ENCODE measurements around the gene CYS1. TPM values are rescaled to one million over a fixed set of nuclear protein-coding genes. Genes with fewer than 3 reads are reported as not detected.
"Not testable (repeated sequence)": the region's sequence is repeated elsewhere in the genome, so short reads cannot be mapped to it uniquely, and the experiment has no call there.

CYS1 gene
- total RNA-seq, 3 donors from 2014 or later, result 1.3 to 2.4 (median 1.6) TPM

- Histone ChIP-seq H3K4me1 (peaks cover 4 to 12% of the 10 kb centered on the region in 2 donors), H3K27me3 (peaks cover 0 to 19% of the 10 kb centered on the region in 2 donors), H3K4me3 (peak overlapping the region; percentile 50 to 75 (median 74)), H3K36me3 (no peaks in the 10 kb centered on the region), H3K27ac (peak overlapping the region; percentile 49 to 69), H3K9me3 (no peaks in the 10 kb centered on the region)
- TF ChIP-seq POLR2A (IDR thresholded peaks at IDR 0.05), result no peak
- TF ChIP-seq POLR2AphosphoS5 (IDR thresholded peaks at IDR 0.05), result no peak
- TF ChIP-seq CTCF (IDR thresholded peaks at IDR 0.05), result no peak
- intact Hi-C loops (cut with DNase I; ENCODE audit: low total_unique reads), result no loop called here
- DNase-seq (ENCODE audit: low spot score in 2 of 2), result no peak
Observed at GRCh38 chr2:10120877-10121574, 40.8 kb upstream of the CYS1 start.

GRCh38 chr2:10120158-10120876 lies 40.1 kb upstream of the CYS1 start:
- TF ChIP-seq POLR2AphosphoS5 (IDR thresholded peaks at IDR 0.05), result peak in 1 of 3 donors; percentile 23
- peak in 1 of 3 donors; percentile 11 for TF ChIP-seq CTCF (IDR thresholded peaks at IDR 0.05)
- TF ChIP-seq POLR2A (IDR thresholded peaks at IDR 0.05), result no peak
- no peaks in the 10 kb centered on the region for H3K9me3 ChIP-seq
- peaks cover 0 to 19% of the 10 kb centered on the region in 2 donors for H3K27me3 ChIP-seq
- H3K4me3 ChIP-seq, result peak overlapping the region; percentile 50 to 75 (median 74)
- intact Hi-C loops (cut with DNase I; ENCODE audit: low total_unique reads), result no loop called here
- no peaks in the 10 kb centered on the region for H3K36me3 ChIP-seq
- peak overlapping the region; percentile 49 to 69 for H3K27ac ChIP-seq
- peaks cover 4 to 12% of the 10 kb centered on the region in 2 donors for H3K4me1 ChIP-seq
- peak; percentile 93 for DNase-seq (ENCODE audit: low spot score in 2 of 2)

GRCh38 chr2:10119601-10120157 lies 39.5 kb upstream of the CYS1 start:
- peaks cover 4 to 12% of the 10 kb centered on the region in 2 donors for H3K4me1 ChIP-seq
- DNase-seq (ENCODE audit: low spot score in 2 of 2), result no peak
- no peaks in the 10 kb centered on the region for H3K36me3 ChIP-seq
- H3K27me3 ChIP-seq, result peaks cover 0 to 19% of the 10 kb centered on the region in 2 donors
- H3K4me3 ChIP-seq, result peak overlapping the region; percentile 50 to 75 (median 74)
- intact Hi-C loops (cut with DNase I; ENCODE audit: low total_unique reads), result no loop called here
- H3K27ac ChIP-seq, result peak overlapping the region in 1 of 2 donors; percentile 69
- TF ChIP-seq CTCF (IDR thresholded peaks at IDR 0.05), result no peak
- no peak for TF ChIP-seq POLR2AphosphoS5 (IDR thresholded peaks at IDR 0.05)
- TF ChIP-seq POLR2A (IDR thresholded peaks at IDR 0.05), result no peak
- no peaks in the 10 kb centered on the region for H3K9me3 ChIP-seq

- Histone ChIP-seq H3K4me3 (no peak overlapping the region), H3K4me1 (peaks cover 4 to 12% of the 10 kb centered on the region in 2 donors), H3K9me3 (no peaks in the 10 kb centered on the region), H3K27me3 (peaks cover 0 to 14% of the 10 kb centered on the region in 2 donors), H3K27ac (no peak overlapping the region), H3K36me3 (no peaks in the 10 kb centered on the region)
- intact Hi-C loops (cut with DNase I; ENCODE audit: low total_unique reads), result no loop called here
- TF ChIP-seq POLR2AphosphoS5 (IDR thresholded peaks at IDR 0.05) (no peak), CTCF (IDR thresholded peaks at IDR 0.05) (no peak), POLR2A (IDR thresholded peaks at IDR 0.05) (no peak)
- DNase-seq (ENCODE audit: low spot score in 2 of 2), result no peak
Observed at GRCh38 chr2:10119027-10119325, 38.8 kb upstream of the CYS1 start.

- no peak overlapping the region for H3K27ac ChIP-seq
- no peak for DNase-seq (ENCODE audit: low spot score in 2 of 2)
- H3K4me1 ChIP-seq, result no peaks in the 10 kb centered on the region
- no peaks in the 10 kb centered on the region for H3K27me3 ChIP-seq
- TF ChIP-seq CTCF (IDR thresholded peaks at IDR 0.05) (no peak), POLR2A (IDR thresholded peaks at IDR 0.05) (no peak), POLR2AphosphoS5 (IDR thresholded peaks at IDR 0.05) (no peak)
- H3K36me3 ChIP-seq, result no peaks in the 10 kb centered on the region
- H3K4me3 ChIP-seq, result no peak overlapping the region
- intact Hi-C loops (cut with DNase I; ENCODE audit: low total_unique reads), result no loop called here
- H3K9me3 ChIP-seq, result no peaks in the 10 kb centered on the region
Observed at GRCh38 chr2:10109311-10109710, 29.1 kb upstream of the CYS1 start.

GRCh38 chr2:10104906-10105305 lies 24.7 kb upstream of the CYS1 start:
- H3K27me3 ChIP-seq; H3K4me1 ChIP-seq; H3K9me3 ChIP-seq; H3K4me3 ChIP-seq; intact Hi-C loops (cut with DNase I; ENCODE audit: low total_unique reads); DNase-seq (ENCODE audit: low spot score in 2 of 2); H3K36me3 ChIP-seq; H3K27ac ChIP-seq: not testable (repeated sequence)

All from breast epithelium (tissue), 4 donors.